LNCaP clone FGC (cell line): ENCODE results near the gene UBE2D2.
"Not testable (repeated sequence)": the region's sequence is repeated elsewhere in the genome, so short reads cannot be mapped to it uniquely, and the experiment has no call there.

Source experiments
- DNase-seq: peaks from one replicate; pipeline ENCODE4 v3.0.0-alpha.2; 2011; ENCODE audit warnings: low read depth
- H3K4me3 ChIP-seq: 2 replicates; pipeline ENCODE4 v1.5.1; 2011; ENCODE audit warnings: mild to moderate bottlenecking, low read depth, low read length, control low read depth
- TF ChIP-seq, protein P1 (sequence below): IDR thresholded peaks from 2 replicates; pipeline ENCODE4 v1.5.1; 2012; ENCODE audit warnings: mild to moderate bottlenecking; ENCODE audit not compliant: control insufficient read depth, insufficient read depth; ENCODE audit errors: extremely low read depth

UBE2D2 gene

DNA sequence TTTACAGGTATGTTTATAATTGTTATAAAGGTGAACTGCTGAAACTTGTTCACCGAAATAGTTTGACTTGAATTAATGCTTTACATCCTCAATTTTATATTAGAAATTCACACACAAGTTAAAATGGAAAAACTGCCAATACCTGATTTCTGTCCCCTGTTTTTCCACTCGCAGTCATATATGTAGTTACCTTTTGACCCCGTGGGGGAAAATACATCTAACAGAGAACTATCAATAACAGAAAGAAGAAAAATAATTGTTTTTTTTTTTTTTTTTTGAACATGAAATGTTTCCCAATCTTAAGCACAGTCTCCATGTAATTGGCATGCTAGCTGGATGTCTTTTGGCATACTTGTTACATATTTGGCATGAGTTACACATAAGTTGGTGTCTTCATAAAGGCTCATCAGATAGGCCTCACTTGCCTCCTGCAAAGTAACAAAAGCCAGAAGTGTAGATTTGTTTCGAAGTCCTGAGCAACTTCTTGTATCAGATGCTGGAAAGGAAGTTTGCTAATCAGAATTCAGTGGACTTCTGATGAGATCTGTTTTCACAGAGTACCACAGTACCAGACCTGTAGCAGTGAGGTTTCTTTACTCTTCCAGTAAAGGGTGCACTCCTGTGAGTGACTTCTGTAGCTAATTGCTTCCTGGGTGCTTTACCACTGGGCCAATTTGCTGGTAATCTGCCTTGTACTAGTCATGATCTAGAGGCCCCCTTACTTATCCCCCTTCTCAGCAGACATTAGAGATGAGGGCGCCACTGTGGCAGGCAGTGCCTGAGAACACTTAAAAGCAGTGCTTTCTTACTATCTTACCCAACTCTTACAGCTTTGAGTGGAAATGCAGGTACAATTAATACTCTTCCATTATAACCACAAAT, 50.8 kb downstream of the UBE2D2 start:
- no peak overlapping the region for H3K4me3 ChIP-seq
- TF ChIP-seq, protein P1, sequence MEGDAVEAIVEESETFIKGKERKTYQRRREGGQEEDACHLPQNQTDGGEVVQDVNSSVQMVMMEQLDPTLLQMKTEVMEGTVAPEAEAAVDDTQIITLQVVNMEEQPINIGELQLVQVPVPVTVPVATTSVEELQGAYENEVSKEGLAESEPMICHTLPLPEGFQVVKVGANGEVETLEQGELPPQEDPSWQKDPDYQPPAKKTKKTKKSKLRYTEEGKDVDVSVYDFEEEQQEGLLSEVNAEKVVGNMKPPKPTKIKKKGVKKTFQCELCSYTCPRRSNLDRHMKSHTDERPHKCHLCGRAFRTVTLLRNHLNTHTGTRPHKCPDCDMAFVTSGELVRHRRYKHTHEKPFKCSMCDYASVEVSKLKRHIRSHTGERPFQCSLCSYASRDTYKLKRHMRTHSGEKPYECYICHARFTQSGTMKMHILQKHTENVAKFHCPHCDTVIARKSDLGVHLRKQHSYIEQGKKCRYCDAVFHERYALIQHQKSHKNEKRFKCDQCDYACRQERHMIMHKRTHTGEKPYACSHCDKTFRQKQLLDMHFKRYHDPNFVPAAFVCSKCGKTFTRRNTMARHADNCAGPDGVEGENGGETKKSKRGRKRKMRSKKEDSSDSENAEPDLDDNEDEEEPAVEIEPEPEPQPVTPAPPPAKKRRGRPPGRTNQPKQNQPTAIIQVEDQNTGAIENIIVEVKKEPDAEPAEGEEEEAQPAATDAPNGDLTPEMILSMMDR: no peak
- DNase-seq: no peak

GRCh38 chr5:139619861-139620260, 58.7 kb downstream of the UBE2D2 start:
- no peak overlapping the region for H3K4me3 ChIP-seq
- DNase-seq: no peak
- TF ChIP-seq, protein P1: no peak

- DNase-seq, H3K4me3 ChIP-seq: not testable (repeated sequence)
Measured at GRCh38 chr5:139625398-139625797, 64.3 kb downstream of the UBE2D2 start.

DNA sequence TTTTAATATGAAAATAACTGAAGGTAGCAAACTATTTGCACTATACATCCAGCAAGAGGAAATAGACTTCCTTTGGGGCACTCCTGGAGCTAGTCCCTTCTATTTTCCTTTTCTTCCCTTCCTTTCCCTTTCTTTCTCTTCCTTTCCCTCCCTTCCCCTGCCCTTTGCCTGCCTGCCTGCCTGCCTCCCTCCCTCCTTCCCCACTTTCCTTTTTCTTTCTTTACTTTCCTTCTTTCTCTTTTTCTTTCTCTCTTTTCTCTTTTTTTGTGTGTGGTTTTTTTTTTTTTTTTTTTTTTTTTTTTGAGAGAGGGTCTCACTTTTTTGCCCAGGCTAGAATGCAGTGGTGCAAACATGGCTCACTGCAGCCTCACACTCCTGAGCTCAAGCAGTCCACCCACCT, 69.7 kb downstream of the UBE2D2 start:
- no peak overlapping the region for H3K4me3 ChIP-seq
- DNase-seq: no peak
- TF ChIP-seq, protein P1: no peak

DNA sequence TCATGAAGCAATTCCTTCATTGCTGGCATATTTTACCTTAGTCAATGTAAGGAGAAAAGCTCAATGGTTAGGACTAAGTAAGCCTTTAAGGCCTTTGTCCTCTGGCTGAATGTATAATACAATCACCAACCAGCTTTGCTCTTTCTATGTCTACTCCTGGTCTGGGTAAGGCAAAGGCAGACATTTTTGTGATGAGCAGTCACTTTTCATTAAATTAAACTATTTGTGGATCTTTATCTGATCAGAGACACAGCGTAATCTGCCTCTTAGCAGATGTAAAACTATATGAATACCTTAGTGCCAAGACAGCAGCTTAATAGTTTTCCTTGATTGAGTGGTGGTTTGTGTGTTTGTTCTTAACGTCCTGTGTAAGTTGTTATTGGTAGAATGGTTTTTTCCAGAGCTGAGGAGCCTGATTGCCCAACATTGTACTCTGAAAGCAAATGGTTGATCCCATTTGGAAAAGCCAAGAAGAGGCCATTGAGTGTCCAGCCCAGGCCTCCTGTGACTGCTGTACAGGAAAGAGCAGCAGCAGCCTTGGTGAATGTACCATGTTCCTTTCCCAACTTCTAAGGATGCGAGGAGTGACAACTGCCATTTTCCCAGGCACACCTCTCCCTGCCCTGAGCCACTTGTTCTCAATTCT, 70.5 kb downstream of the UBE2D2 start:
- H3K4me3 ChIP-seq: no peak overlapping the region
- TF ChIP-seq, protein P1: no peak
- DNase-seq: no peak

- TF ChIP-seq, protein P1: peak; percentile 98
- no peak overlapping the region for H3K4me3 ChIP-seq
- no peak for DNase-seq
Measured at GRCh38 chr5:139633295-139634027, 72.3 kb downstream of the UBE2D2 start.

GRCh38 chr5:139634028-139634325, 72.8 kb downstream of the UBE2D2 start:
- TF ChIP-seq, protein P1: no peak
- no peak overlapping the region for H3K4me3 ChIP-seq
- DNase-seq: no peak
